MM.1S (cell line): ENCODE results near the gene MED13L.

Experiments
- DNase-seq: peaks from one replicate; pipeline ENCODE4 v3.0.0-alpha.2; 2015
- H2AFZ ChIP-seq: fragments of 300-600 bp; sonication (generic); 2 replicates; pipeline ENCODE4 v1.6.0; 2016; ENCODE audit warnings: antibody characterized with exemption, low read length
- H3F3A ChIP-seq: fragments of 300-600 bp; sonication (generic); 2 replicates; pipeline ENCODE4 v1.6.1; 2016; ENCODE audit warnings: mild to moderate bottlenecking, antibody characterized with exemption, low read length, moderate library complexity, mixed read lengths; ENCODE audit not compliant: insufficient read depth
- H3K27ac ChIP-seq: fragments of 300-600 bp; sonication (generic); 2 replicates; pipeline ENCODE4 v1.5.1; 2016; ENCODE audit warnings: mild to moderate bottlenecking, low read length
- H3K27me3 ChIP-seq: fragments of 300-600 bp; sonication (generic); replicated peaks from 2 replicates; pipeline ENCODE4 v1.6.0; 2016; ENCODE audit warnings: low read length; ENCODE audit not compliant: insufficient read depth
- H3K36me3 ChIP-seq: fragments of 300-600 bp; sonication (generic); replicated peaks from 2 replicates; pipeline ENCODE4 v1.6.1; 2016; ENCODE audit warnings: mild to moderate bottlenecking, low read length, mixed read lengths; ENCODE audit not compliant: insufficient read depth
- H3K4me1 ChIP-seq: fragments of 300-600 bp; sonication (generic); 2 replicates; pipeline ENCODE4 v1.6.1; 2016; ENCODE audit warnings: low read length, mixed read lengths
- H3K4me2 ChIP-seq: fragments of 300-600 bp; sonication (generic); 2 replicates; pipeline ENCODE4 v1.6.0; 2016; ENCODE audit warnings: low read depth, low read length
- H3K4me3 ChIP-seq: fragments of 300-600 bp; sonication (generic); 2 replicates; pipeline ENCODE4 v1.5.1; 2016; ENCODE audit warnings: low read length, mixed read lengths
- H3K79me2 ChIP-seq: fragments of 300-600 bp; sonication (generic); 2 replicates; pipeline ENCODE4 v1.6.1; 2016; ENCODE audit warnings: mixed run types, low read length, mixed read lengths
- H3K9ac ChIP-seq: fragments of 300-600 bp; sonication (generic); 2 replicates; pipeline ENCODE4 v1.6.1; 2016; ENCODE audit warnings: low read length, mixed read lengths
- H3K9me2 ChIP-seq: fragments of 300-600 bp; sonication (generic); replicated peaks from 2 replicates; pipeline ENCODE4 v1.6.1; 2016; ENCODE audit warnings: mild to moderate bottlenecking, low read length, mixed read lengths; ENCODE audit not compliant: insufficient read depth
- H3K9me3 ChIP-seq: fragments of 300-600 bp; sonication (generic); replicated peaks from 2 replicates; pipeline ENCODE4 v1.6.1; 2016; ENCODE audit warnings: mild to moderate bottlenecking, low read length, mixed read lengths; ENCODE audit not compliant: insufficient read depth
- H4K20me1 ChIP-seq: fragments of 300-600 bp; sonication (generic); 2 replicates; pipeline ENCODE4 v1.6.1; 2016; ENCODE audit warnings: mild to moderate bottlenecking, low read length, moderate library complexity, mixed read lengths; ENCODE audit not compliant: insufficient read depth
- CTCF ChIP-seq: fragments of 300-600 bp; sonication (generic); IDR thresholded peaks from 2 replicates; pipeline ENCODE4 v1.5.1; 2016; ENCODE audit warnings: antibody characterized with exemption, low read length, mixed read lengths
- EZH2 ChIP-seq: fragments of 300-600 bp; sonication (generic); optimal IDR thresholded peaks from 2 replicates; pipeline ENCODE3; 2017; ENCODE audit warnings: low read depth, mild to moderate bottlenecking, antibody characterized with exemption, low read length, mixed read lengths
- EZH2phosphoT487 ChIP-seq: fragments of 300-600 bp; sonication (generic); IDR thresholded peaks from 2 replicates; pipeline ENCODE4 v1.6.1; 2018; ENCODE audit warnings: antibody characterized with exemption, low read length

The MED13L gene

GRCh38 chr12:116202433-116202832 lies 75.1 kb downstream of the MED13L start:
- TF ChIP-seq EZH2phosphoT487 (no peak), EZH2 (no peak), CTCF (no peak)
- H4K20me1 ChIP-seq, result 0 out of 2 replicates have a peak, but pooled peaks cover 3% of the 10 kb centered on the region
- no peak overlapping the region for H3K9ac ChIP-seq
- H2AFZ ChIP-seq, result no peak overlapping the region
- no peaks in the 10 kb centered on the region for H3K36me3 ChIP-seq
- H3F3A ChIP-seq, result no peaks in the 10 kb centered on the region
- no peak overlapping the region for H3K4me3 ChIP-seq
- H3K4me1 ChIP-seq, result no peaks in the 10 kb centered on the region
- no peaks in the 10 kb centered on the region for H3K27me3 ChIP-seq
- H3K9me2 ChIP-seq, result no peaks in the 10 kb centered on the region
- H3K4me2 ChIP-seq, result no peak overlapping the region
- peaks cover 97% of the 10 kb centered on the region for H3K79me2 ChIP-seq
- H3K9me3 ChIP-seq, result no peaks in the 10 kb centered on the region
- DNase-seq, result no peak
- H3K27ac ChIP-seq, result no peak overlapping the region

GRCh38 chr12:116201908-116202307 lies 75.6 kb downstream of the MED13L start:
- Histone ChIP-seq H3F3A (no peaks in the 10 kb centered on the region), H2AFZ (no peak overlapping the region), H3K4me3 (no peak overlapping the region), H3K27ac (no peak overlapping the region), H3K27me3 (no peaks in the 10 kb centered on the region), H3K79me2 (peaks cover 97% of the 10 kb centered on the region), H3K9ac (no peak overlapping the region), H3K9me2 (no peaks in the 10 kb centered on the region), H3K4me2 (no peak overlapping the region), H3K36me3 (no peaks in the 10 kb centered on the region), H4K20me1 (0 out of 2 replicates have a peak, but pooled peaks cover 3% of the 10 kb centered on the region), H3K4me1 (peaks cover 4% of the 10 kb centered on the region; the same call in 1 of the 2 replicates), H3K9me3 (no peaks in the 10 kb centered on the region)
- no peak for DNase-seq
- no peak for TF ChIP-seq EZH2
- no peak for TF ChIP-seq EZH2phosphoT487
- no peak for TF ChIP-seq CTCF

GRCh38 chr12:116201359-116201758 lies 76.1 kb downstream of the MED13L start:
- Histone ChIP-seq H3K4me3 (no peak overlapping the region), H3K36me3 (no peaks in the 10 kb centered on the region), H4K20me1 (0 out of 2 replicates have a peak, but pooled peaks cover 3% of the 10 kb centered on the region), H3F3A (no peaks in the 10 kb centered on the region), H3K9me2 (no peaks in the 10 kb centered on the region), H3K4me1 (peaks cover 6% of the 10 kb centered on the region; the same call in 1 of the 2 replicates), H3K79me2 (peaks cover 97% of the 10 kb centered on the region), H3K27me3 (no peaks in the 10 kb centered on the region), H3K9me3 (no peaks in the 10 kb centered on the region), H3K4me2 (no peak overlapping the region), H3K9ac (no peak overlapping the region), H2AFZ (no peak overlapping the region), H3K27ac (no peak overlapping the region)
- no peak for TF ChIP-seq CTCF
- TF ChIP-seq EZH2, result no peak
- TF ChIP-seq EZH2phosphoT487, result no peak
- no peak for DNase-seq
